ENCODE results near the gene LZTS2. TPM values are rescaled to one million over a fixed set of nuclear protein-coding genes. Genes with fewer than 3 reads are reported as not detected.

Gene LZTS2
- total and polyA plus RNA-seq, 10 of the 15 experiments (the other 5 are each of a cell fraction or from before 2014, with no cell fraction given): 0.08 to 13.4 (median 7.2) TPM

GRCh38 chr10:101007915-101008822, 8.6 kb downstream of the LZTS2 start:
- no peak overlapping the region for H3K4me2 ChIP-seq (ENCODE audit: control insufficient read depth, insufficient read depth)
- no peak overlapping the region for H3K27ac ChIP-seq (ENCODE audit: control insufficient read depth, insufficient read depth)
- ChIA-PET CTCF (interaction anchor here (1.0 to 3.0 kb wide), 3 partner anchors 8 to 10 kb away, joined by 3 to 13 read pairs (median 8); no protein-coding TSS in a partner anchor), SMC1A (ENCODE audit: uncharacterized antibody, unreplicated experiment) (no interaction called here), POLR2A (interaction anchor here (1.3 kb wide), 1 partner anchor 44 kb away, joined by 7 read pairs; no protein-coding TSS in a partner anchor), RAD21 (ENCODE audit: unreplicated experiment) (no interaction called here)
- H3K4me1 ChIP-seq (ENCODE audit: control insufficient read depth, insufficient read depth, low read length): peaks cover 1% of the 10 kb centered on the region; the same call in 1 of the 2 replicates
- WGBS (ENCODE audit: insufficient coverage, insufficient replicate concordance, low lambda C conversion rate, missing lambda C conversion rate): 59% methylated on average over 13 of the region's 13 CpGs
- H2AFZ ChIP-seq (ENCODE audit: control insufficient read depth, low read depth, low read length): no peak overlapping the region
- H3K36me3 ChIP-seq (ENCODE audit: control insufficient read depth in 2 of 2, insufficient read depth in 2 of 2, low read length in 1 of 2): peaks cover 0 to 2% of the 10 kb centered on the region in 2 experiments; a peak in 2 of 4 replicates
- H3K4me3 ChIP-seq: no peak overlapping the region
- intact Hi-C loops (cut with micrococcal nuclease; ENCODE audit: unreplicated experiment): no loop called here
- in situ Hi-C loops (cut with MboI): no loop called here
- no peaks in the 10 kb centered on the region for H3K27me3 ChIP-seq (replicated peaks in 1 of 2; ENCODE audit: control insufficient read depth in 2 of 2, insufficient read depth in 2 of 2, low read length in 1 of 2)
- no peak for DNase-seq (ENCODE audit: low read depth, low spot score)
- TF ChIP-seq BMI1 (IDR thresholded peaks at IDR 0.05; ENCODE audit: borderline replicate concordance) (no peak), TCF12 (IDR thresholded peaks at IDR 0.05; ENCODE audit: low read depth, low read length) (no peak), MXI1 (IDR thresholded peaks at IDR 0.05; ENCODE audit: low read depth, low read length) (no peak), PAX5 (IDR thresholded peaks at IDR 0.05; ENCODE audit: borderline replicate concordance, low read depth, low read length) (no peak), NKRF (conservative IDR thresholded peaks at IDR 0.05) (no peak), ATF3 (IDR thresholded peaks at IDR 0.05; ENCODE audit: borderline replicate concordance, extremely low read depth, low read depth, low read length) (no peak)
- FAIRE-seq: no peak
- H4K20me1 ChIP-seq (ENCODE audit: control insufficient read depth, insufficient read depth): no peaks in the 10 kb centered on the region
- no peaks in the 10 kb centered on the region for H3K9me3 ChIP-seq (replicated peaks; ENCODE audit: control insufficient read depth, insufficient read depth, low read length)
- no peaks in the 10 kb centered on the region for H3K79me2 ChIP-seq (ENCODE audit: control insufficient read depth, insufficient read depth, low read length)
- ATAC-seq: no peak
- H3K9ac ChIP-seq (ENCODE audit: control insufficient read depth, insufficient read depth, low read length): no peak overlapping the region
- BruUV-seq (replicated peaks): no TSS peak
